Stomach smooth muscle (tissue), 2 donors: Measurements from ENCODE around the gene LIPH.

Experiments
- H3K27ac ChIP-seq: one replicate; pipeline ENCODE4 v1.7.0; 2013; ENCODE audit warnings: mild to moderate bottlenecking, low read length, inconsistent platforms
- H3K27me3 ChIP-seq, 2 donors: one replicate each; pipeline ENCODE4 v1.7.0; 2013; ENCODE audit warnings: low read length in 2 of 2; ENCODE audit not compliant: insufficient read depth in 2 of 2, control insufficient read depth in 1 of 2
- H3K36me3 ChIP-seq, 2 donors: one replicate each; pipeline ENCODE4 v1.7.0; 2013; ENCODE audit warnings: low read length in 2 of 2; ENCODE audit not compliant: control insufficient read depth in 2 of 2, insufficient read depth in 2 of 2
- H3K4me1 ChIP-seq: one replicate; pipeline ENCODE4 v1.7.0; 2013; ENCODE audit warnings: low read length; ENCODE audit not compliant: control insufficient read depth, insufficient read depth
- H3K4me3 ChIP-seq, 2 donors: one replicate each; pipeline ENCODE4 v1.7.0; 2013; ENCODE audit warnings: low read length in 2 of 2
- H3K9ac ChIP-seq, 2 donors: one replicate each; pipeline ENCODE4 v1.7.0; 2013; ENCODE audit warnings: low read length in 2 of 2, mild to moderate bottlenecking in 1 of 2
- H3K9me3 ChIP-seq, 2 donors: one replicate each; pipeline ENCODE4 v1.7.0; 2013; ENCODE audit warnings: low read length in 2 of 2; ENCODE audit not compliant: control insufficient read depth in 2 of 2
- donor health status: healthy.
- donor health status: Pancreatic carcinoma.

The LIPH gene

DNA sequence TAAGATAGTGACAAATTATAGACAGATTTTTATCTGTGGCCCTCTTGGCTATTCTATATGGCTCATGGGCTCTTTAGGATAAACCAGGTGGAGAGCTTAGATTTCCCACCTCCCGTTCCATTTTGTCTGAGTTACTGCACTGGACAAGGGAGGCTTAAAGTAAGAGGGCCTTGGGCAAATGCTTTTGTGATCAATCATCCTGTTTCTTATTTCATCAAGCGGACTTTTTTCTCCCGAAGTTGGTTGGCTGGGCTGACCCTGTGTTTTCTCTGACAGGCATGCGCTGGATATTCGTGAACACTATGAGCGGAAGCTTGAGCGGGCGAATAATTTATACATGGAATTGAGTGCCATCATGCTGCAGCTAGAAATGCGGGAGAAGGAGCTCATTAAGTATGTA is 86.9 kb downstream of the LIPH start:
- H3K9ac ChIP-seq = no peak overlapping the region
- H3K4me3 ChIP-seq = no peak overlapping the region
- no peaks in the 10 kb centered on the region for H3K4me1 ChIP-seq
- H3K27me3 ChIP-seq = no peaks in the 10 kb centered on the region
- no peaks in the 10 kb centered on the region for H3K9me3 ChIP-seq
- H3K36me3 ChIP-seq = peaks cover 18 to 28% of the 10 kb centered on the region in 2 donors
- no peak overlapping the region for H3K27ac ChIP-seq

DNA sequence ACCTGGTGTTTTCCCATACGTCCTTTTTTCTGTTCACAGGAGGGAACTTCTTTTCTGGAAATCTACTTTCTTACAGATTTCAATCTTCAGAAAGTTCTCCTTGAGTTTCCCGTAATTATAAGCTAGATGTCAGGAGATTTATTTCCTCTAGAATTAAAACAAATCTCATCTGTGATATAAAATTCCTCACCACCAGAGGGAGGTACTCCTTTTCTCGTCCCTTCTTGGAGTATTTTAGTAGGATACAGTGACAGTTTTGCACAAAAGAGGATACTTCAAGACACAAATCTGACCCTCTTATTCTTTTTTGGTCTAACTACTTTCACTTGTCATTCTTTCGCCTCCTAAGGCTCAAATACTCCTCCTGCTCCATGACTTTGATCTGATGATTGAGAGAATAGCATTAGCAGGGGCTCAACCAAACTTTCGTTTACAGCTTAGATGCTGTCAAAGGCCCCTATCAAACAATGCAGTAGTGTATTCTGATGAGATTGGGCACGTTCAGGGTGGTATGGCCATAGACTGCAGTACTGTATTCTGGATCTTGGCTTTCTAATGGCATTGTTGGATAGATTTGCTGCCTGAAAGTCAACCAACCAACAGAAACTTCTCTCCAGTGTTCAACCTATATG is 91.6 kb downstream of the LIPH start:
- H3K9ac ChIP-seq = no peak overlapping the region
- H3K4me1 ChIP-seq = no peaks in the 10 kb centered on the region
- H3K27ac ChIP-seq = no peak overlapping the region
- H3K4me3 ChIP-seq = no peak overlapping the region
- peaks cover 2 to 8% of the 10 kb centered on the region in 2 donors for H3K36me3 ChIP-seq
- H3K9me3 ChIP-seq = no peaks in the 10 kb centered on the region
- no peaks in the 10 kb centered on the region for H3K27me3 ChIP-seq

DNA sequence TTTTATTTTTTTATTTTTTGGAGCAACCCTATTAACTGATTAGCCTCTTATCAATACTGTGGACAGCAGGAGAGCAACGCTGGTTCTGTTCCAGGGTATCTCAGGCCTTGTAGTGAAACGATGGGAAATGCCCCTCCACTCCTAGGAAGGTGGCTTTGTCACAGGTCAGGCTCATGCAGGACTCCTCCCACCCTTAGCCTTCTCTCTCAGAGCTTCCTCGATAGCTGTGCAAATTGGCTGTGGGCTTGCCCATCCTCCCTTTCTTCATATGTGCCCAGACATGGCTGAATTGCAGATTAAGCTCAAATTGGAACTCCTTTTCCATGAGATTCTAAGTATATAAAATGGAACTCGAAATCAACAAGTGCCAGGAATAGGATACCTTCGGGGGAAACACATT is 92.1 kb downstream of the LIPH start:
- H3K4me3 ChIP-seq = no peak overlapping the region
- no peak overlapping the region for H3K9ac ChIP-seq
- no peaks in the 10 kb centered on the region for H3K9me3 ChIP-seq
- H3K27me3 ChIP-seq = no peaks in the 10 kb centered on the region
- H3K4me1 ChIP-seq = no peaks in the 10 kb centered on the region
- H3K27ac ChIP-seq = no peak overlapping the region
- peaks cover 0 to 6% of the 10 kb centered on the region in 2 donors for H3K36me3 ChIP-seq

DNA sequence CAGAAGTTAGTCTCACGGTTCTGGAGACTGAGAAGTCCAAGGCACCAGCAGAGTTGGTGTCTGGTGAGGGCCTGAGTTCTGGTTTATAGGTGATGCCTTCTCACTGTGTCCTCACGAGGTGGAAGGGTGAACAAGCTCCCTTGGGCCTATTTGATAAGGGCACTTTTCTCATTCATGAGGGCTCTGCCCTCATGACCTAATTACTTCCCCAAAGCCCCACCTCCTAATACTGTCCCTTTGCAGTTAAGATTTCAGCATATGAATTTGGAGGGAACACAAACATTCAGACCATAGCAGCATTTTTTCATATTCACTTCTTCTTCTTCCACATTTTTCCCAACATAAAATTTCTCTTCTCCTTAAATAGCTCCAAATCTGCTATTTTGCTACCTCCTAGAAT is 95.0 kb downstream of the LIPH start:
- no peak overlapping the region for H3K9ac ChIP-seq
- no peaks in the 10 kb centered on the region for H3K9me3 ChIP-seq
- H3K27me3 ChIP-seq = no peaks in the 10 kb centered on the region
- H3K36me3 ChIP-seq = peaks cover 4 to 7% of the 10 kb centered on the region in 2 donors
- no peak overlapping the region for H3K27ac ChIP-seq
- no peaks in the 10 kb centered on the region for H3K4me1 ChIP-seq
- no peak overlapping the region for H3K4me3 ChIP-seq
